GM20431 (cell line): ENCODE results near the gene CD58.
"Not testable (repeated sequence)": the region's sequence is repeated elsewhere in the genome, so short reads cannot be mapped to it uniquely, and the experiment has no call there.

ENCODE experiments used
- in situ Hi-C: fragments of 300-500 bp; cut with MseI, MboI; formaldehyde crosslinking; loops from one replicate; pipeline ENCODE4 v1.15.0; 2020; ENCODE audit warnings: low sequenced_read_pairs; ENCODE audit not compliant: unreplicated experiment

The CD58 gene

GRCh38 chr1:116572771-116573430, 2.1 kb upstream of the CD58 start:
- in situ Hi-C loops = loop anchor here (10.0 kb wide), 1 partner anchor 102 kb away; no protein-coding TSS in a partner anchor

- in situ Hi-C loops = loop anchor here (10.0 kb wide), 1 partner anchor 103 kb away; no protein-coding TSS in a partner anchor
Observed at GRCh38 chr1:116572099-116572498, 1.3 kb upstream of the CD58 start.

GRCh38 chr1:116571215-116571919, 541 bp upstream of the CD58 start:
- in situ Hi-C loops = loop anchor here (10.0 kb wide), 1 partner anchor 103 kb away; no protein-coding TSS in a partner anchor

GRCh38 chr1:116569776-116570357, 959 bp downstream of the CD58 start:
- in situ Hi-C loops = loop anchor here (10.0 kb wide), 1 partner anchor 105 kb away; no protein-coding TSS in a partner anchor

- in situ Hi-C loops = no loop called here
Observed at GRCh38 chr1:116569381-116569670, 1.5 kb downstream of the CD58 start.

- in situ Hi-C loops = no loop called here
Observed at GRCh38 chr1:116568662-116569380, 2.0 kb downstream of the CD58 start.

GRCh38 chr1:116567790-116568661, 2.8 kb downstream of the CD58 start:
- in situ Hi-C loops = no loop called here

GRCh38 chr1:116565222-116565621, 5.6 kb downstream of the CD58 start:
- in situ Hi-C loops = no loop called here

- in situ Hi-C loops = no loop called here
Observed at GRCh38 chr1:116564426-116564825, 6.4 kb downstream of the CD58 start.

- in situ Hi-C loops = not testable (repeated sequence)
Observed at GRCh38 chr1:116562465-116562864, 8.4 kb downstream of the CD58 start.

- in situ Hi-C loops = no loop called here
Observed at GRCh38 chr1:116561563-116561962, 9.3 kb downstream of the CD58 start.

GRCh38 chr1:116560704-116561490, 9.9 kb downstream of the CD58 start:
- in situ Hi-C loops = no loop called here

GRCh38 chr1:116559304-116559761, 11.5 kb downstream of the CD58 start:
- in situ Hi-C loops = no loop called here

GRCh38 chr1:116558571-116558970, 12.3 kb downstream of the CD58 start:
- in situ Hi-C loops = no loop called here

GRCh38 chr1:116558140-116558549, 12.7 kb downstream of the CD58 start:
- in situ Hi-C loops = no loop called here

- in situ Hi-C loops = no loop called here
Observed at GRCh38 chr1:116557323-116557878, 13.4 kb downstream of the CD58 start.

- in situ Hi-C loops = no loop called here
Observed at GRCh38 chr1:116556289-116557006, 14.4 kb downstream of the CD58 start.

GRCh38 chr1:116554924-116555323, 15.9 kb downstream of the CD58 start:
- in situ Hi-C loops = no loop called here
